PC-9 (cell line): ENCODE results near the gene UFD1.

ENCODE experiments used
- CTCF ChIP-seq: fragments of 200-600 bp; sonication (generic); conservative IDR thresholded peaks from 2 replicates; pipeline ENCODE4 v1.6.1; 2017; ENCODE audit warnings: mixed run types, antibody characterized with exemption, mild to moderate bottlenecking, moderate library complexity
- EZH2 ChIP-seq: fragments of 200-600 bp; sonication (generic); IDR thresholded peaks from 2 replicates; pipeline ENCODE4 v1.8.0; 2017; ENCODE audit warnings: antibody characterized with exemption, low read depth

- no peak for TF ChIP-seq CTCF
- TF ChIP-seq EZH2 = no peak
Measured at GRCh38 chr22:19422440-19423301, 56.3 kb downstream of the UFD1 start.
